Testis (tissue), 3 donors: Measurements from ENCODE around the gene SDC3. TPM values are rescaled to one million over a fixed set of nuclear protein-coding genes. Genes with fewer than 3 reads are reported as not detected.

Source experiments
- DNase-seq: peaks from one replicate; pipeline ENCODE4 v3.0.0-alpha.2; 2019
- H3K27ac ChIP-seq, 2 donors: fragments of 200-600 bp; sonication (generic); one replicate each; pipeline ENCODE4 v1.5.1; 2019
- H3K27me3 ChIP-seq: fragments of 200-600 bp; sonication (generic); one replicate; pipeline ENCODE4 v1.5.1; 2019
- H3K36me3 ChIP-seq: fragments of 200-600 bp; sonication (generic); one replicate; pipeline ENCODE4 v1.5.1; 2017; ENCODE audit warnings: low read depth; ENCODE audit errors: missing control alignments
- H3K4me1 ChIP-seq: fragments of 200-600 bp; sonication (generic); one replicate; pipeline ENCODE4 v1.5.1; 2019
- H3K4me3 ChIP-seq, 2 donors: fragments of 200-600 bp; sonication (generic); one replicate each; pipeline ENCODE4 v1.5.1; 2017 to 2019
- H3K9me3 ChIP-seq: fragments of 200-600 bp; sonication (generic); one replicate; pipeline ENCODE4 v1.5.1; 2017
- POLR2A ChIP-seq: fragments of 450-650 bp; IDR thresholded peaks from one replicate; pipeline ENCODE4 v1.6.1; 2017; ENCODE audit warnings: antibody characterized with exemption, mild to moderate bottlenecking, moderate library complexity
- WGBS, 2 donors: methylation state at CpG; one replicate each; pipeline ENCODE4 v1.1.5; 2018; 5-methylcytosine and 5-hydroxymethylcytosine counted together
- intact Hi-C: fragments of 100-400 bp; cut with DNase I; formaldehyde crosslinking; loops from one replicate; pipeline ENCODE4 v1.15.1; 2023; ENCODE audit warnings: low total_unique reads
- polyA plus RNA-seq: library from polyadenylated mRNA; stranded (reverse); fragments of 350-450 nt; fragmentation: Illumina TruSeq; extraction: RNeasy Lipid Tissue Mini Kit (QIAGEN cat#74804); gene quantifications from one replicate; pipeline ENCODE4 v1.2.3, GENCODE V29; 2014; ENCODE audit warnings: low read depth, low replicate concordance; ENCODE audit not compliant: insufficient read depth
- total RNA-seq, 2 donors: library from RNA; depleted of rRNA; stranded (reverse); fragments of >200 nt; gene quantifications; one replicate each; pipeline ENCODE4 v1.2.3, GENCODE V29; 2016
- TF ChIP-seq, protein P1 (sequence below), 3 experiments: fragments of 450-650 bp in 2 of 3; fragments of 200-600 bp in 1 of 3; sonication (generic) in 1 of 3; IDR thresholded peaks; one replicate each; pipeline ENCODE4 v1.5.1; 2016 to 2019; ENCODE audit warnings: antibody characterized with exemption in 3 of 3, mild to moderate bottlenecking in 2 of 3, moderate library complexity in 1 of 3

The SDC3 gene
- total and polyA plus RNA-seq, 3 donors from 2014 or later = 3.9 to 21.2 (median 6.9) TPM

DNA sequence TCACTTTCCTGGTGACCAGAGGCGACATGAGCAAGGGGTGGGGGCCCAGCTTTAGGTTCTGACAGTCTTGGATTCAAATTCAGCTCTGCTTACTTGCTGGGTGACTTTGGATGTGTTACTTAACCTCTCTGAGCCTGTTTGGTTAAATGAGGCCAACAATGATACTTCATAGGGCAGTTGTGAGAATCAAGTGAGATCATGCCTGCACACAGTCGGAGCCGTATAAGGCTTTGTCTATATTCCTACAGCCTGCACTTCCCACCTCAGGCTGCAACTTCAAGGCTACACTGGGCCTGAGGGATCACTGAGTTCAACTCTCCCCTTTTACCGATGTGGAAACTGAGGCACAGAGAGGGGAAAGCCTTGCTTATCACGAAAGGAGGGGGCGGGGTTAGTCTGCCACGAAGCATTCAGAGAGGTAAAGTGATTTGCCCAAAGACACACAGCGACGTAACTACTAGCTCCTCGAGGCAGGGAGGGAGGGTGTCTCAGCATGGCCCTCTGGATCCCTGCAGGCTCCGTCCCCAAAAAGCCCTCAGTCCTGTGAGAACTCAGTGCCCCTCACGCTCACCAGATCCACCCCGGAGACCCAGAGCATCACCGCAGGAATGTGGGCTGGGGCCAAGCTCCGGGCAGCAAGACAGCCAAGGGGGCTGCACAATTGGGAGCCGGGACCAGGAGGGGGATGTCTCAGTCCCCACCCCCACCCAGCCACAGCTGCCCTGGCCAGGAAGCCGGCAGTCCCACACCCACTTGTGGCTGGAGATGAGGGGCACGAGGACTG is 25.0 kb downstream of the SDC3 start:
- TF ChIP-seq, protein P1, sequence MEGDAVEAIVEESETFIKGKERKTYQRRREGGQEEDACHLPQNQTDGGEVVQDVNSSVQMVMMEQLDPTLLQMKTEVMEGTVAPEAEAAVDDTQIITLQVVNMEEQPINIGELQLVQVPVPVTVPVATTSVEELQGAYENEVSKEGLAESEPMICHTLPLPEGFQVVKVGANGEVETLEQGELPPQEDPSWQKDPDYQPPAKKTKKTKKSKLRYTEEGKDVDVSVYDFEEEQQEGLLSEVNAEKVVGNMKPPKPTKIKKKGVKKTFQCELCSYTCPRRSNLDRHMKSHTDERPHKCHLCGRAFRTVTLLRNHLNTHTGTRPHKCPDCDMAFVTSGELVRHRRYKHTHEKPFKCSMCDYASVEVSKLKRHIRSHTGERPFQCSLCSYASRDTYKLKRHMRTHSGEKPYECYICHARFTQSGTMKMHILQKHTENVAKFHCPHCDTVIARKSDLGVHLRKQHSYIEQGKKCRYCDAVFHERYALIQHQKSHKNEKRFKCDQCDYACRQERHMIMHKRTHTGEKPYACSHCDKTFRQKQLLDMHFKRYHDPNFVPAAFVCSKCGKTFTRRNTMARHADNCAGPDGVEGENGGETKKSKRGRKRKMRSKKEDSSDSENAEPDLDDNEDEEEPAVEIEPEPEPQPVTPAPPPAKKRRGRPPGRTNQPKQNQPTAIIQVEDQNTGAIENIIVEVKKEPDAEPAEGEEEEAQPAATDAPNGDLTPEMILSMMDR (IDR thresholded peaks at IDR 0.05) = no peak
- no peak for TF ChIP-seq POLR2A
- H3K27ac ChIP-seq = no peak overlapping the region
- intact Hi-C loops = no loop called here
- WGBS, 2 donors = 75 to 82% methylated on average over 8 to 18 of the region's 18 CpGs
- DNase-seq = no peak
- H3K9me3 ChIP-seq = no peaks in the 10 kb centered on the region
- peaks cover under 1% of the 10 kb centered on the region for H3K4me1 ChIP-seq
- H3K4me3 ChIP-seq = no peak overlapping the region
- no peaks in the 10 kb centered on the region for H3K36me3 ChIP-seq
- H3K27me3 ChIP-seq = no peaks in the 10 kb centered on the region

DNA sequence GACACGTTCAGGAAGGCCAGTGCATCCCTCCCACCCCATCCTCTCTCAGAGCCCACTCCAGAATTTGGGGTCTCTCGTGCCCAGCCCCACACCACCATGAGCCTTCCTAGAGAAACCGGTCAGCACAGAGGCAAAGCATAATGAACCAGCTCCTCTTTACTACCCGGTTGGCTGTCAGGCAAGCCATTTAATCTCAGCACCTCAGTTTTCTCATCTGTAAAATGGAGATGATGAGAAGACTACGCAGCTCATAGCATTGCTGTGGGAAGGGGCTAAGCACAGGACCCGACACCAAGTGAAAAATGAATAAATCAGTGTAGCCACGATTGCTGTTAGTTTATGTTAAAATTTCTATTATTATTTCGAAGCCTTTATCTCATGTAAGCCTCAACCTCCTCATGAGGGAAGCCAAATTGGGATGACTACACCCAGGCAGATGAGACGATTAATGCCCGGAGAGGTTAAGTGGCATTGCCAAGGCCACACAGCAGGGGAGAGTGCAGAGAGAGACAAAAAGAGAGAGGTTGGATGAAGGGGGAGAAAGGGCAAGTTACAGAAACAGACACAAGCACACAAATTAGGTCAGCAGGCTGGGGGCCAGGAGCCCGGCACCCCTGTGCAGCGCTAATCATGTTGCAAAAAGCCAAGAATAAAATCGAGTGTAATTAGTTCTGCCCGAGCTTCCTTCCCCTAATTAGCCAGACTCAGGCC is 25.7 kb downstream of the SDC3 start:
- intact Hi-C loops = no loop called here
- Histone ChIP-seq H3K4me1 (no peaks in the 10 kb centered on the region), H3K36me3 (no peaks in the 10 kb centered on the region), H3K4me3 (no peak overlapping the region), H3K27me3 (no peaks in the 10 kb centered on the region), H3K9me3 (no peaks in the 10 kb centered on the region), H3K27ac (no peak overlapping the region)
- no peak for TF ChIP-seq POLR2A
- TF ChIP-seq, protein P1 (IDR thresholded peaks at IDR 0.05) = no peak
- no peak for DNase-seq
- WGBS, 2 donors = 68 to 72% methylated on average over 14 of the region's 14 CpGs

DNA sequence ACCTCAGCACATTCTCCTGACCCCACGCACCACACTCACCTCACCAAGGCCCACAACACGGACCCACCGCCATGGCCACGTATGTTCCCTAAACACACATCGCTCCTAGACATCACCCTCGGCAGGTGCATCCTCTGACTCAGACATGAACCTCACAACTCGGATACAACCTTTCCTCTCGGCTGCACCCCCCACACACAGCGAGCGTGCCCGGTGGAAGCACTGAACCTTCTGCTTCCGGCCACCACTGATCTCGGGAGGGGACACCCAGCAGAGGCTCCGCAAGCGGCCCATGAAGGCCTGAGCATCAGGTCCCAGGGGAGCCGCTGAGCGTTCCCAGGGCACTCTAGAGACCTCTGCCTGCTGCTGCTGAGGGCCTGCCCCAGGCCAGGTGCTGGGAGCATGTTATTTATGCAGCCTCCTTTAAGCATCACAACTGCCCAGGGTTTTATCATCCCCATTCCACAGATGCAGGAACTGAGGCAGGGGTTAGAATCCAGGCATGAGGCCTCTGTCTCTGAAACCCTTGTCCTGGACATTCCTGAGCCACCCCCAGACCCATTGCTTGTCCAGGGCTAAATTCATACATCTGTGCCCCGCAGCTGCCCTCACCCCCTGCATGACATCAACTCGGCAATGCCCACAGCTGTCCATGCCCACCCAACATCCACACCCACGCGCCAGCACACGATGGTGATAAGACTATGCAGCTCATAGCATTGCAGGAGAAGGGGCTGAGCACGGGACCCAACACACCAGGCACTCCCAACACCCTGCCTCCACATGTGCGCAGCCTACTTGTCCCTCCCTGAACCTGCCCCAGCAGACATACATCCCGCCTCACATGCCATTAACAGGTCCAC is 27.0 kb downstream of the SDC3 start:
- no peak for TF ChIP-seq POLR2A
- TF ChIP-seq, protein P1 (IDR thresholded peaks at IDR 0.05) = no peak
- Histone ChIP-seq H3K4me1 (peaks cover 3% of the 10 kb centered on the region), H3K27ac (no peak overlapping the region), H3K27me3 (no peaks in the 10 kb centered on the region), H3K36me3 (no peaks in the 10 kb centered on the region), H3K4me3 (no peak overlapping the region), H3K9me3 (no peaks in the 10 kb centered on the region)
- intact Hi-C loops = no loop called here
- 78 to 80% methylated on average over 19 to 25 of the region's 25 CpGs for WGBS, 2 donors
- DNase-seq = no peak

DNA sequence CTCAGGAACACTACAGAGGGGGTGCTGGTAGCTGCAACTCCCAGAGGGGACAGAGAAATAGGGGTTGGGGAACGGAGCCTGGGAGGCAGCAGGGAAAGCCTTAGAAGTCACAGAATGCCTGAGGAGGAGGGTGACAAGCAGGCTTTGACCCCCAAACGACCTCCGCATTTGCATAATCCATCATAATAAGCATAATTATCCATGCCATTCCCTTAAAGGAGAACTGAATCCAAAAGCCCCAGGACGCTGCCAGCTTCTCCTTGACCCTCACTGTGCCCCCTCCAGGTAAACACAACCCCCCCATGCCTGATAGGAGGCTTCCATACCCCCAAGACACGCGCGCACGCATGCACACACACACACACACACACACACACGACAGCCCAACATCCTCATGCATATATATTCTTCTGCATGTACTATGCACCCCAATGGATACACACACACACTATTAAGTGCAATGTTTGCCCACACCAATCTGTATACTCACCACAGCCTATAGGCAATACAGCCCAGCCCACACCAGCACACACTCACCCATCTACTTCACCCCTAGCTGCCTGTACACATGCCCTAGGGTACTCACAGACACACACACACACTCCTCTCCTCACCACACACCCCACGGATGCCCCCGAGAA is 27.8 kb downstream of the SDC3 start:
- Histone ChIP-seq H3K27me3 (no peaks in the 10 kb centered on the region), H3K36me3 (no peaks in the 10 kb centered on the region), H3K27ac (no peak overlapping the region), H3K4me3 (no peak overlapping the region), H3K4me1 (peaks cover 3% of the 10 kb centered on the region), H3K9me3 (no peaks in the 10 kb centered on the region)
- TF ChIP-seq, protein P1 (IDR thresholded peaks at IDR 0.05) = no peak
- no peak for TF ChIP-seq POLR2A
- intact Hi-C loops = no loop called here
- 84% methylated on average over 11 of the region's 11 CpGs for WGBS, 2 donors
- no peak for DNase-seq
